NCI-H526 (cell line): ENCODE data around the gene NDEL1.
A peak's percentile ranks its signal among the peaks of the same experiment; 100 is the strongest.

Experiments used
- DNase-seq, 2 experiments: peaks; one replicate each; lab custom pipeline; 2025; lab: John Stamatoyannopoulos, UW

Gene NDEL1

GRCh38 chr17:8413938-8414337 lies 21.7 kb upstream of the NDEL1 start:
- no peak for DNase-seq

- DNase-seq = no peak
These were observed 17.9 kb upstream of the NDEL1 start for GRCh38 chr17:8417806-8418205.

GRCh38 chr17:8418471-8418870 lies 17.2 kb upstream of the NDEL1 start:
- no peak for DNase-seq

DNA sequence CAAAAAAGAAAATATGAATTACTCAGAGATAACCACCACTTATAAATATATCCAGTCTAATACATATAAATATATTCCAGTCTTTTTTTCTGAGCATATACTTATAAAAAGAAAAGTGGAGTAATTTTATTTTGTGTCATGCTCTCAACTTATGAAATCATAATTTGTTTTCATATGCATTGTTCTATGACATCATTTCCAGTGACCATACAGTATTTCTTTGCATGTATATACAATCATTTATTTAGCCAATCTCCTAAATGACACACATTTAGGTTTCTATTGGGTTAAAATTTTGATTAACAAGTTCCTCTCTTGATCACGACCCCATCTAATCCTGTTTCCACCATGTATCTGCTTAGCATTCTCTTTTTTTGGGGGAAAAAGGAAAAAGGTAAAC lies 16.4 kb upstream of the NDEL1 start:
- no peak for DNase-seq

- DNase-seq = no peak
These were observed 15.4 kb upstream of the NDEL1 start for GRCh38 chr17:8420041-8420934.

DNA sequence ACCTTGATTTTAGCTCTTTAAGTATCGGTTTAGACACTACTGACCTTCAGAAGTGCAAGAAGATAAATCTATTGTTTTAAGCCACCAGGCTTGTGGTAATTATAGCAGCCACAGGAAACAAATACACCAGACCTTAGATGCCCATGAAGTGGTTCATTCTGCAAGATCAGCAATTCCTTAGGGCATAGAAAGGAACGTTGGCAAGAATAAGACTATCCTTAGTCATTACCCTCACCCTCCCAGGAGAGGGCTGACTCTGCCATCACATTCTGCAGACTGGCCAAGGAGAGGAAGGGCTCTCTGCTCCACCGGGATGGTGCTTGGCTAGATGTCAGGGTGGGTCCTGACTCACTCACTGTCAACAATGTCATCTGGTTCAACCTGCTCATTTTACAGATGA lies 14.1 kb upstream of the NDEL1 start:
- DNase-seq = no peak

- no peak for DNase-seq
These were observed 9.5 kb upstream of the NDEL1 start for GRCh38 chr17:8426094-8426720.

DNA sequence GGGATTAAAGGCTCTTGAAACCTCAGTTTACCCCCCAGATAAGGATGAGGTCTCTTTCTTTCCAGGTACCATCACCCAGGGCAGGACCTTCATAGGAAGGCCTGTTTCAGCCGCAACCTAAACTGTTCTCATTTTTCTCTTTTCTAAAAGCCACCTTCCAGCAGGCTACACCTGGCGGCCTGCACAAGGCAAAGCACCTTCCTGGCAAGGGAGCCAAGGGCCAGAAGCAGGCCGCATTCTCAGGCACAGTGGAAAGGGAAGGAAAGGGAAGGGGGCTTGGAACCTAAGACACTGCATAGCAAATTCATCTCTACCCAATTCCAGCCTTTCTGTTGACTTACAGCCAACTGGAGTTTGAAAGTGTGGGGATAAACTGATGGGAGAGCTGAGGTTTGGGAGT lies 8.9 kb upstream of the NDEL1 start:
- no peak for DNase-seq

GRCh38 chr17:8430966-8431365 lies 4.7 kb upstream of the NDEL1 start:
- no peak for DNase-seq

DNA sequence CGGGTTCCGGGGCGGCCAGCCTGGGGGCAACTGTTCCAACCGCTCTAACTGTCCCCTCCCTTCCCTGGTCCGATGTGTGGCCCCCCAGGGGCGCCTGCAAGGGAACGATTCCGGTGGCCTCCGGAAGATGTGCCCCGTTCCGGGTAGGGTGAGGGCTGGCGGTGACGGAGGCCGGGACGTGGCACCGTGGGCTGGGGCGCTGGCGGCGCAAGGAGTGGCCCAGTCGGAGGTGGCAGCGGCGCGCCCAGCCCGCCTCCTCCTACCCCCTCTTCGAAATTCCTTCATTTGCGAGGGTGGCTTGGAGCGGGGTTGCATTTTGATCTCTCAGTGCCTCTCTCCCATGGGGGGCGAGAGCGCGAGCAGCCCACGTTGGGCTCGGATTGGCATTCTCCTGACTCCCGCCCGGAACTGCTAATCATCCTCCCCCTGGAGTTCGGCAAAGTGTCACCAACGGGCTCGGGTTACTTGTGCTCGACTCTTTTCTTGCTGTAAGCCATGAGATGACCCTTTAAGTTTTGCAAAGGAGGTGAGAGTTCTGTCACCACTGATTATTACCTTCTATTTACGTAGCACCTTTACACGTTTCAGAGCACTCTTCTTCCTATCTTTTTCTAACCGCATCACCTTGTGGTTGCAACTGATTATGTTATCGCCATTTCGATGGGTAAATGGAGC lies 622 bp downstream of the NDEL1 start:
- peak; percentile 5 to 65 for DNase-seq

DNA sequence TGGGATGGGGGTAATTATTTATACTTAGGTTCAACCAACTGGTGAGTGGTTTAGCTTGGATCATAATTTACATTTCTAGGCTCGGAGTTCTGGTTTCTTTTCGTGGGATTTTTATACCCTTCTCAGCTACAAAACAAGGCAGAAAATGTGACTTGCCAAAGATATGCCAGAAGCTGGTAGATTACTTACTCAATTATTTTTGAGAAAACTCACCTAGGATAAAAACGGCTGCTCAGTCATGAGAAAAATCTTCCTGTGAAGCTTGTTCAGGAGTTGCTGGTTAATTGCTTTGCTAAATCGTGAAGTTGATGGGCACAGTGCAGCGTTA lies 1.1 kb downstream of the NDEL1 start:
- no peak for DNase-seq

DNA sequence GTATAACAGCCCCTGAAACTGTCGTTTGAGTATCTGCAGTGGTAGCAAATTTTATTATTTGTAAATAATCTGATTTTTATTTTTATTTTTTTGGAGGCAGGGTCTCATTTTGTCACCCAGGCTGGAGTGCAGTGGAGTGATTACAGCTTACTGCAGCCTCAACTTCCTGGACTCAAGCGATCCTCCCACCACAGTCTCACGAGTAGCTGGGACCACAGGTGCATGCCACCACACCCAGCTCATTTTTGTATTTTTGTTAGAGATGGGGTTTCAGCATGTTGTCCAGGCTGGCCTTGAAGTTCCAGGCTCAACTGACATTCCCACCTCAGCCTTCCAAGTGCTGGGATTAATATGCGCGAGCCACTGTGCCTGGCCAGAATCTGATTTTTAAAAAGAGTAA lies 2.8 kb downstream of the NDEL1 start:
- no peak for DNase-seq

DNA sequence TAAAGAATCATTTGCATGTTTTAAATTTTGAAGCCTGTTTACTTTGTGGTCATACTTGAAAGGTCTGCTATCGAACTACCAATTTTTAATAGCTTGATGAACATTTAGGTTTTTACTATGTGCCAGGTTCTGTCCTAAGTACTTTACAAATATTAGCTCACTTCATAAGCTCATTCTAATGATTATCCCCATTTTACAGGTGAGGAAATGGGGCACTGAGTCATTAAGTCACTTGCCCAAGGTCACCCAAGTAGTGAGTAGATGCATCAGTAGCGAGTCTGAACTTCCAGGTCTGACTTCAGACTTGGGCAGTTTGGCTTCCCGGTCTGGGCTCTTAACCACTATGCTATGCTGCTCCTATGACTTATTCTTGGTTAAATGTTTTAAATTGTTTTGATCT lies 4.0 kb downstream of the NDEL1 start:
- no peak for DNase-seq

DNA sequence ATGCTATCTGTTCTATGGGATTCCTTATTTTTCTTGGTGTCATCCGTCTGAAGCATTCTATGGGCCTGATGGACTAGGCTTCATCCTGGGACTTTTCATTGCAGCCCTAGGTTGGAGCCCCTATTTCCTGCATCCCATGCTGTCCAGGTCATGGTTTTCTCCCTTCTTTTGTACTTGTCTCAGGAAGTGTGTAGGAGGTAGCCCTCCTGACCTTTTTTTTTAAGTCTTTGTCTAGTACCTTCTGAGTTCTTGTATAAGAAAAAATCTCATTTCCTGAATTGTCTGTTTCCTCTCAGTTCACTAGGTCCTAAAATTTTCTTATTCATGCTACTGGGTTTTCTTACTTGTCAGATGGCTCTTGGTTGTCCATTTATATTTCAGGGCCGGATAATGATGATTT lies 6.0 kb downstream of the NDEL1 start:
- no peak for DNase-seq

GRCh38 chr17:8442310-8442709 lies 6.6 kb downstream of the NDEL1 start:
- DNase-seq = no peak

DNA sequence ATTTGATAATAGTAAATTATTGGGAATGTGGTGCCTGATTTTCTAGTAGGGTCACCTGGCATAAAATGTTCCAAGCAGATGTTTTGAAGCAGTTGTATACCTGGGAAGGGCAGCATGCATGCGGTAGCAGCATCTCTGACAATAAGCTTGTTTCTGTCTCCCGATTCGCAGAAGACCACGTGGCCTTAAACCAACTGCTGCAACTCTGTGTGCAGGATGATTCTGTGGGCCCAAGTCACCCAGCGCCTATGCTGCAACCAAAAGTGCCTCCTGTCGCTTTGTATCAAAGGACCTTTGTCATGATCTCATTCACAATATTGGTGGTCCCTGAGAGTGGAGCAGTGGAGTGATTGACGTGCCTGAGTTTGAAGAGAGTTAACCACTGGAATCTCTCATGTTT lies 8.1 kb downstream of the NDEL1 start:
- DNase-seq = no peak

- DNase-seq = no peak
These were observed 8.8 kb downstream of the NDEL1 start for GRCh38 chr17:8444494-8444893.

DNA sequence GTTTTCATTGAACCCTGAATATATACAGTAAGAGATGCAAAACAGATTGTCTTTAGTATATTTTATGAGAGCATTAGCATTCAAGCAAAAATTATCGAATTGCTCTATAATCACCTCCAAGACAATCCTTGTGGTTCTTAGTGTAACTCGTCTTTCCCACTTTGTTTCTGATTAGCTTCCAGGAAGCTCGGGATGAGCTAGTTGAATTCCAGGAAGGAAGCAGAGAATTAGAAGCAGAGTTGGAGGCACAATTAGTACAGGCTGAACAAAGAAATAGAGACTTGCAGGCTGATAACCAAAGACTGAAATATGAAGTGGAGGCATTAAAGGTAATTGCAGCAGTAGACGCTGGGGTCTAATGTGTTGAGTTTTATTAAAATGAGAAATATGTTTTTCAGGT lies 9.9 kb downstream of the NDEL1 start:
- no peak for DNase-seq

DNA sequence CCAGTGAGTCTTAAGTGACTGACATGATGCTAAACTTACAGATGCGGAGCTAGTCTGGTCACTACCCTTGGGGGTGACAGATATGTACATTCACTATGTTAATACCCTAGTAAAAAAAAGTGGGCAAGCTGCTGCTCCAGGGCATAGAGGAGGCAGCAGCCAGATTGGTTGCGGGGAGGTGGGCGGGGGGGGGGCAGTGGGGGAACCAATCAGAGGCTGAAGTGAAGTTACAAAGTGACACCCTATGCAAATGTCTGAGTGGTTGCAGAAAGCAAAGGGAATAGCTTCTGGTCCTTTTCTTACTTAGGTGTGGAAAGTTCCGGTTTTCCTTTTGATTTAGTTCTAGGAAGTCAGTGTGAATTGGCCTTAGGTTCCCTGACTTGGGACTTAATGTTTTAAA lies 12.1 kb downstream of the NDEL1 start:
- no peak for DNase-seq

DNA sequence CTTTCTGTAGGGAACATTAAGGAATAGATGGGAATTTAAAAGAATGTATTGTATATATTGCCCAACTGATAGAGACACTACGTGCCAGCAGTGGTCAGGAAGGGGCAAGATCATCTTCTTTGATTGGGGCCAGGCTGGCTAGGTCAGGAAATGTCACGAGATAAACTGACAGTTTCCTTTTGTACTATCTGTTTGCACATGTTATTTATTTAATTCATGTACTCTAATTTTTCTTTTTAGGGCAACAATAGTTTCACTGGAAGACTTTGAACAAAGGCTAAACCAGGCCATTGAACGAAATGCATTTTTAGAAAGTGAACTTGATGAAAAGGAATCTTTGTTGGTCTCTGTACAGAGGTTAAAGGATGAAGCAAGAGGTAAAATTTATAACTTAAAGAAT lies 12.6 kb downstream of the NDEL1 start:
- DNase-seq = no peak

DNA sequence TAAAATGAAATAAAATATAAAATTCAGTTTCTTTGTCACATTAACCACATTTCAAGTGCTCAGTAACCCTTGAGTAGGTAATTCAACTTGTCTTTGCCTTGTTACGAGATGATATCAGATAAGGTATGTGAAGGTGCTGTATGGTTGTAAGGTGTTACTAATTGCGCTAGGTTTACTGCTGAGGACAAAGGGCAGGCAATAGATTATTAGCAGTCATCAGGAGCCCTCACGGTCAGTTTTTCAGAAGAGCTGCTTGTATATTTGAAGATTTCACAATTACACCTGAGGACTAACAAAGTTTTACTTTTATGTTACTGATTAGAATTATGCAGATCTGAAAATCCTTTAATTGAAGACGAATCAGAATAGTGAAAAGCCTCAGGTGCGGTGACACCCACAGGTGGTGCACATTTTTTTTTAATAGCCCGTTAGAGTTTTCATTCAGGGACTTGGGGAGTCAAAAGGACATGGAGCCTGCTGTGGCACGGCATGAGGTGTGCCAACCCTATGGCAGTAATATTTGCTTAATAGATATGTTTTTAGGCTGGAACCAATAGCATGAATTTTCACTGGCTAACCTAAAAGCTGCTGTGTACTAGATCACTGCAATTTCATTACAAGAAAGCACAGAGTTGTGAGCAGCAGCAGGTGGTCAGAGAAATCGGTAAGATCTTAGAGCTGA lies 16.4 kb downstream of the NDEL1 start:
- DNase-seq = no peak

DNA sequence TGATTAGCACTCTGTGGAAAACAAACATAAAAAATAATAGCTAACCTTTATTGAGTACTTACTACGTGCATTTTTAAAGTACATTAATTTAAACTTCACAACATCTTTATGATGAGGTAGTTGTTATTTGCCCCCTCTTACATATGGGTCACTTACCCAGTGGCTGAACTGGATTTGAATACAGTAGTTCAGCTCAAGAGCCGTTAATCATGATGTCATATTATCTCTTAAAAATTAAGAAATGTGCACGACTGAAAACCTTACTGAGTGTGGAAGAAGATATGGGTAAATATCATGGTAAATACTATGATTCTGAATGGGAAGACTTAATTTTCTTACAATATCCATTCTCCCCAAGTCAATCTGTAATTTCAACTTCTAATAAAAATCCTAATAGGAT lies 17.6 kb downstream of the NDEL1 start:
- DNase-seq = no peak
